Testis (tissue), 3 donors: ENCODE measurements around the gene LRRC32. TPM values are rescaled to one million over a fixed set of nuclear protein-coding genes. Genes with fewer than 3 reads are reported as not detected.
"Not testable (repeated sequence)": the region's sequence is repeated elsewhere in the genome, so short reads cannot be mapped to it uniquely, and the experiment has no call there.

Experiments used
- DNase-seq: peaks from one replicate; pipeline ENCODE4 v3.0.0-alpha.2; 2019
- H3K27ac ChIP-seq, 2 donors: fragments of 200-600 bp; sonication (generic); one replicate each; pipeline ENCODE4 v1.5.1; 2019
- H3K27me3 ChIP-seq: fragments of 200-600 bp; sonication (generic); one replicate; pipeline ENCODE4 v1.5.1; 2019
- H3K36me3 ChIP-seq: fragments of 200-600 bp; sonication (generic); one replicate; pipeline ENCODE4 v1.5.1; 2017; ENCODE audit warnings: low read depth; ENCODE audit errors: missing control alignments
- H3K4me1 ChIP-seq: fragments of 200-600 bp; sonication (generic); one replicate; pipeline ENCODE4 v1.5.1; 2019
- H3K4me3 ChIP-seq, 2 donors: fragments of 200-600 bp; sonication (generic); one replicate each; pipeline ENCODE4 v1.5.1; 2017 to 2019
- H3K9me3 ChIP-seq: fragments of 200-600 bp; sonication (generic); one replicate; pipeline ENCODE4 v1.5.1; 2017
- POLR2A ChIP-seq: fragments of 450-650 bp; IDR thresholded peaks from one replicate; pipeline ENCODE4 v1.6.1; 2017; ENCODE audit warnings: antibody characterized with exemption, mild to moderate bottlenecking, moderate library complexity
- WGBS, 2 donors: methylation state at CpG; one replicate each; pipeline ENCODE4 v1.1.5; 2018; 5-methylcytosine and 5-hydroxymethylcytosine counted together
- intact Hi-C: fragments of 100-400 bp; cut with DNase I; formaldehyde crosslinking; loops from one replicate; pipeline ENCODE4 v1.15.1; 2023; ENCODE audit warnings: low total_unique reads
- polyA plus RNA-seq: library from polyadenylated mRNA; stranded (reverse); fragments of 350-450 nt; fragmentation: Illumina TruSeq; extraction: RNeasy Lipid Tissue Mini Kit (QIAGEN cat#74804); gene quantifications from one replicate; pipeline ENCODE4 v1.2.3, GENCODE V29; 2014; ENCODE audit warnings: low read depth, low replicate concordance; ENCODE audit not compliant: insufficient read depth
- total RNA-seq, 2 donors: library from RNA; depleted of rRNA; stranded (reverse); fragments of >200 nt; gene quantifications; one replicate each; pipeline ENCODE4 v1.2.3, GENCODE V29; 2016
- TF ChIP-seq, protein P1 (sequence below), 3 experiments: fragments of 450-650 bp in 2 of 3; fragments of 200-600 bp in 1 of 3; sonication (generic) in 1 of 3; IDR thresholded peaks; one replicate each; pipeline ENCODE4 v1.5.1; 2016 to 2019; ENCODE audit warnings: antibody characterized with exemption in 3 of 3, mild to moderate bottlenecking in 2 of 3, moderate library complexity in 1 of 3

The LRRC32 gene
- total and polyA plus RNA-seq, 3 donors from 2014 or later: 6.5 to 20.5 (median 9.1) TPM

DNA sequence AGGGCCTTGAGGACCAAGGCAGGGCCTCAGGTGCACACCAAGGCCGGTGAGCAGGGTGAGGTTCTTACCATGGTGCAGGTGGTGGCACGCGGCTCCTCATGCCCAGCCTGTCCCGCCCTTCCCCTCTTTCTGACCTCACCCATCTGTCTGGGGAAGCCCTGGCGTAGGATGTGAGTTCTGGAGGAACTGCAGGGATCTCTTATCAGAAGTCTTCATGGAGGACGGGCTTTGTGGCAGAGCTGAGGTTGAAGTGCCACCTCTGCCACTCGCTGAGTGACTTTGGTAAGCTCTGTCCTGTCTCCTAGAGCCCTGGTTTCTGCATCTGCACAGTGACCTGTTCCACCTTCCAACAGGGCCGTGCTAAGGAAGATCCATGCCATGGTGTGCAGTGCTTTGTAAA lies 49.1 kb downstream of the LRRC32 start:
- Histone ChIP-seq H3K27ac (no peak overlapping the region), H3K36me3 (no peaks in the 10 kb centered on the region), H3K4me1 (no peaks in the 10 kb centered on the region), H3K27me3 (no peaks in the 10 kb centered on the region), H3K4me3 (no peak overlapping the region), H3K9me3 (no peaks in the 10 kb centered on the region)
- TF ChIP-seq, protein P1, sequence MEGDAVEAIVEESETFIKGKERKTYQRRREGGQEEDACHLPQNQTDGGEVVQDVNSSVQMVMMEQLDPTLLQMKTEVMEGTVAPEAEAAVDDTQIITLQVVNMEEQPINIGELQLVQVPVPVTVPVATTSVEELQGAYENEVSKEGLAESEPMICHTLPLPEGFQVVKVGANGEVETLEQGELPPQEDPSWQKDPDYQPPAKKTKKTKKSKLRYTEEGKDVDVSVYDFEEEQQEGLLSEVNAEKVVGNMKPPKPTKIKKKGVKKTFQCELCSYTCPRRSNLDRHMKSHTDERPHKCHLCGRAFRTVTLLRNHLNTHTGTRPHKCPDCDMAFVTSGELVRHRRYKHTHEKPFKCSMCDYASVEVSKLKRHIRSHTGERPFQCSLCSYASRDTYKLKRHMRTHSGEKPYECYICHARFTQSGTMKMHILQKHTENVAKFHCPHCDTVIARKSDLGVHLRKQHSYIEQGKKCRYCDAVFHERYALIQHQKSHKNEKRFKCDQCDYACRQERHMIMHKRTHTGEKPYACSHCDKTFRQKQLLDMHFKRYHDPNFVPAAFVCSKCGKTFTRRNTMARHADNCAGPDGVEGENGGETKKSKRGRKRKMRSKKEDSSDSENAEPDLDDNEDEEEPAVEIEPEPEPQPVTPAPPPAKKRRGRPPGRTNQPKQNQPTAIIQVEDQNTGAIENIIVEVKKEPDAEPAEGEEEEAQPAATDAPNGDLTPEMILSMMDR (IDR thresholded peaks at IDR 0.05): no peak
- TF ChIP-seq POLR2A: no peak
- intact Hi-C loops: no loop called here
- WGBS, 2 donors: 85 to 95% methylated on average over 3 to 8 of the region's 8 CpGs
- DNase-seq: no peak

DNA sequence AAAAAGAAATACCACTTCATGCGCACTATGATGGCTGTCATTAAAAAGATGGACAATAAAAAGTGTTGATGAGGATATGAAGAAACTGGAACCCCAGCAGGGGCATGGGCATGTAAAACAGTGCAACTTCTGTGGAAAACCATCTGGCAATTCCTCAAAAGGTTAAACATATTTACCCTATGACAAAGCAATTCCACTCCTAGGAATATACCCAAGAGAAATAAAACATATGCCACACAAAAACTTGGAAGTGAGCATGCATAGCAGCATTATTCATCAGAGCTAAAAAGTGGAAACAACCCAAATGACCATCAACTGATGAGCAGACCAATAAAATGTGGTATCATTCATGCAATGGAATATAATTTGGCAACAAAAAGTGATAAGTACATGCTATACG lies 50.1 kb downstream of the LRRC32 start:
- Histone ChIP-seq H3K4me1 (peaks cover 9% of the 10 kb centered on the region), H3K36me3 (no peaks in the 10 kb centered on the region), H3K9me3 (no peaks in the 10 kb centered on the region), H3K27ac (no peak overlapping the region), H3K27me3 (no peaks in the 10 kb centered on the region), H3K4me3 (no peak overlapping the region)
- TF ChIP-seq POLR2A: no peak
- TF ChIP-seq, protein P1 (IDR thresholded peaks at IDR 0.05): no peak
- intact Hi-C loops: no loop called here
- DNase-seq: no peak
- 96% methylated on average over 2 of the region's 2 CpGs for WGBS, 2 donors

DNA sequence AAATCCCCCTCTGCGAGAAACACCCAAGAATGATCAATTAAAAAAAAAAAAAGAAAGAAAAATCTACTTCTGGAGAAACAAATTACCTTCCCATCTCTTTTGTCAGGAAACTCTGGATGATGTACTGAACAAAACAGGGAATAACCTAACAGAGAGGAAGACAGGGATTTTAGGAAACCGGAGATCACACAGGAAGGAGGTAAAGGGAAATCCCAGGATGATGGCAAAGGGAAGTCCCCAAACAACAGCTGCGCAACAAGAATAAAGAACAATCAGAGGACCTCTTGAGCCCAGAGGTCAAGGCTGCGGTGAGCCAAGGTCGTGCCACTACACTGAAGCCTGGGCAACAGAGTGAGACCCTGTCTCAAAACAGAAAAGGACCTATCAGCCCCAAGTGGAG lies 50.7 kb downstream of the LRRC32 start:
- DNase-seq, H3K27me3 ChIP-seq, H3K27ac ChIP-seq, H3K4me3 ChIP-seq, H3K4me1 ChIP-seq, H3K9me3 ChIP-seq, intact Hi-C loops, H3K36me3 ChIP-seq: not testable (repeated sequence)
- 90 to 92% methylated on average over 1 of the region's 5 CpGs for WGBS, 2 donors

DNA sequence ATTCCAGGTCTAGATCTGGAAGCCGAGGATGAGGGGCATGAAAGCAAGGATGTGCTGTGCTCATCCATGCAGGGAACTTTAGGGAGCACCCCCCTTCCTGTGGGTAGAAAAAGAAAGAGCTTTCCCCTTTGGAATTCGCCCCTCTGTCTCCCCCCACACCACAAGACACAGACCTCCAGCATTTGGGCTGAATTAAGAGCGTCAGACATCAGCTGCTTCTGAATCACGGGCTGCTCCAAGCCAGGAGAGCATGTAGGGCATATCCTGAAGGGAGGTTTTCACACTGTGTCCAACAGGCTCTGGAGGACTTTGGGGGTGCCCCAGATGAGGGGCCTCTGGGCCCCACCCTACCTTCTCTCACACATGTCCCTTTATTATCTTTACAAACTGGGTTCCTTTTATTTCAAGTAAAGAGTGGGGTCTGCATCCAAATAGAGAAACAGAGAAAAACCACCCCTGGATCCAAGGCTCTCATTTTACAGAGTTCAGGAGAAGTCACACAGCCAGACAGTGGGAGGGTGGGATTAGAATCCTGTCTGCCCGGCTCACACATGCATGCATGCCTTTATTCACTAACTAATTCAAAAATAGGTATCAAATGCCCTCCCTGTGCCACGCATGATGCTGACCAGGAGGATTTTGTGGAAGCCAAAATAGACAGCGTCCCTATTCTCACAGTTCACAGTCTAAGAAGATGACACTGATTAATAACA lies 52.8 kb downstream of the LRRC32 start:
- intact Hi-C loops: no loop called here
- H3K4me1 ChIP-seq: peaks cover 9% of the 10 kb centered on the region

DNA sequence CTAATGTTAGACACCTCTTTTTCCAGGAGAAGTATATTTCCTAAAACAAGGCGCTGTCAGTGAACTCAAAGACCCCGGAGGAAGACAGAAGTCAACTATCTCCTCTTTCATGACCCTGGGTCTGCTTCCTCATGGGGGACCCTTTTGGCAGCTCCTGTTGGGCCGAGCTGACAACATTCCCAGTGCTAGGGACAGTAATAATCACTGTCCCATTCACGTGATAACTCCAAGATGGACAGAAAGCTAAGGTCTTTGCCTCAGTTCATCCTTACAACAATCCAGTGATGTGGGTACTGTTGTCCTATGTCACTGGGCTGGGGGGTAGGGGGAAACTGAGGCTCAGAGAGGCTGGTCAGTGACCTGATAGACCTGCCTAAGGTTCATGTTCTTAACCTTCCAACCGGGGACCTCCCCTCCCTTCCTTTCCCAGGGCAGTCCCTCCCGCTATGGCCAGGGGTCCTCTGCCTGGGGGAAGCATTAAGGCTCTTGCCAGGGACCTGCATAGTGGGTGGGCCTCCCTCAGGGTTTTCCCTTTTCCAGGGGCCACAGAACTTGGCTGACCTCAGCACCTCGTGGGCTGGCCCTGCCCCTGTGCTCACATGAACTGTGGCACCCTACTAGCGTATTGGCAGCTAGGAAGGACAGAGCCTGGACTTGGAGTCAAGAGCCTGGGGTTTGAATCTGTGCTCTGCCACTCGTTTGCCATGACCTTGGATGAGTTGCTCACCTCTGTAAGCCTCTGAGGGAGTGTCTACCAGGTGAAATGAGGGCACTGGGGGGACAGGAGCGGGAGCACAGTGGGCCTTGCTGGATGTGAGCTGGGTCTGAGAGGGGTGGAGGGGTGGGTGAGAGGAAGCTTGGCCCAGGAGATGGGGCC lies 53.6 kb downstream of the LRRC32 start:
- Histone ChIP-seq H3K27me3 (no peaks in the 10 kb centered on the region), H3K4me3 (no peak overlapping the region), H3K4me1 (peaks cover 9% of the 10 kb centered on the region), H3K9me3 (no peaks in the 10 kb centered on the region), H3K27ac (peak overlapping the region in 1 of 2 donors; percentile 14), H3K36me3 (no peaks in the 10 kb centered on the region)
- intact Hi-C loops: no loop called here
- DNase-seq: no peak
- TF ChIP-seq POLR2A: no peak
- TF ChIP-seq, protein P1 (IDR thresholded peaks at IDR 0.05): no peak
- 68 to 85% methylated on average over 7 to 10 of the region's 10 CpGs for WGBS, 2 donors

More for the DNA sequence above, 52.8 kb downstream of the LRRC32 start:
- H3K27me3 ChIP-seq: no peaks in the 10 kb centered on the region
- H3K27ac ChIP-seq: no peak overlapping the region
- TF ChIP-seq POLR2A: no peak
- TF ChIP-seq, protein P1 (IDR thresholded peaks at IDR 0.05): no peak
- no peak for DNase-seq
- H3K9me3 ChIP-seq: no peaks in the 10 kb centered on the region
- WGBS, 2 donors: 68 to 91% methylated on average over 7 of the region's 7 CpGs
- no peak overlapping the region for H3K4me3 ChIP-seq
- no peaks in the 10 kb centered on the region for H3K36me3 ChIP-seq
